Limb (tissue), 2 donors: ENCODE data around the gene PHLPP1.
A peak's percentile ranks its signal among the peaks of the same experiment; 100 is the strongest.

ENCODE experiments used
- DNase-seq, 2 donors: peaks; one replicate each; pipeline ENCODE4 v3.0.0-alpha.2; 2016; ENCODE audit errors: extremely low spot score in 2 of 2

The PHLPP1 gene

GRCh38 chr18:62933261-62933887, 218.0 kb downstream of the PHLPP1 start:
- DNase-seq: no peak

GRCh38 chr18:62935994-62936393, 220.7 kb downstream of the PHLPP1 start:
- DNase-seq: no peak

GRCh38 chr18:62937065-62937464, 221.7 kb downstream of the PHLPP1 start:
- no peak for DNase-seq

GRCh38 chr18:62938006-62938405, 222.7 kb downstream of the PHLPP1 start:
- no peak for DNase-seq

- no peak for DNase-seq
Measured at GRCh38 chr18:62938487-62938886, 223.1 kb downstream of the PHLPP1 start.

- DNase-seq: peak in 1 of 2 donors; percentile 22
Measured at GRCh38 chr18:62939433-62939832, 224.1 kb downstream of the PHLPP1 start.

GRCh38 chr18:62939926-62940325, 224.6 kb downstream of the PHLPP1 start:
- DNase-seq: no peak

- no peak for DNase-seq
Measured at GRCh38 chr18:62942578-62942977, 227.2 kb downstream of the PHLPP1 start.

- no peak for DNase-seq
Measured at GRCh38 chr18:62944454-62944853, 229.1 kb downstream of the PHLPP1 start.

GRCh38 chr18:62948788-62949187, 233.4 kb downstream of the PHLPP1 start:
- no peak for DNase-seq

- no peak for DNase-seq
Measured at GRCh38 chr18:62950246-62950645, 234.9 kb downstream of the PHLPP1 start.

GRCh38 chr18:62952807-62953206, 237.5 kb downstream of the PHLPP1 start:
- no peak for DNase-seq

GRCh38 chr18:62953663-62954062, 238.3 kb downstream of the PHLPP1 start:
- DNase-seq: no peak

- DNase-seq: no peak
Measured at GRCh38 chr18:62954366-62954765, 239.0 kb downstream of the PHLPP1 start.

GRCh38 chr18:62957885-62958472, 242.6 kb downstream of the PHLPP1 start:
- DNase-seq: no peak

- DNase-seq: no peak
Measured at GRCh38 chr18:62959481-62959880, 244.1 kb downstream of the PHLPP1 start.

GRCh38 chr18:62963507-62963906, 248.2 kb downstream of the PHLPP1 start:
- DNase-seq: no peak

- no peak for DNase-seq
Measured at GRCh38 chr18:62964432-62964831, 249.1 kb downstream of the PHLPP1 start.

GRCh38 chr18:62967089-62967488, 251.7 kb downstream of the PHLPP1 start:
- no peak for DNase-seq

- no peak for DNase-seq
Measured at GRCh38 chr18:62973689-62974088, 258.3 kb downstream of the PHLPP1 start.

- no peak for DNase-seq
Measured at GRCh38 chr18:62974388-62974787, 259.0 kb downstream of the PHLPP1 start.

- DNase-seq: no peak
Measured at GRCh38 chr18:62974928-62975675, 259.8 kb downstream of the PHLPP1 start.

- no peak for DNase-seq
Measured at GRCh38 chr18:62975785-62976184, 260.4 kb downstream of the PHLPP1 start.
